ENCODE results near the gene CPE. TPM values are rescaled to one million over a fixed set of nuclear protein-coding genes. Genes with fewer than 3 reads are reported as not detected.

The CPE gene
- total and polyA plus RNA-seq, 2 of the 4 experiments (the other 2 are of a cell fraction) = 3.6 to 13.5 TPM

DNA sequence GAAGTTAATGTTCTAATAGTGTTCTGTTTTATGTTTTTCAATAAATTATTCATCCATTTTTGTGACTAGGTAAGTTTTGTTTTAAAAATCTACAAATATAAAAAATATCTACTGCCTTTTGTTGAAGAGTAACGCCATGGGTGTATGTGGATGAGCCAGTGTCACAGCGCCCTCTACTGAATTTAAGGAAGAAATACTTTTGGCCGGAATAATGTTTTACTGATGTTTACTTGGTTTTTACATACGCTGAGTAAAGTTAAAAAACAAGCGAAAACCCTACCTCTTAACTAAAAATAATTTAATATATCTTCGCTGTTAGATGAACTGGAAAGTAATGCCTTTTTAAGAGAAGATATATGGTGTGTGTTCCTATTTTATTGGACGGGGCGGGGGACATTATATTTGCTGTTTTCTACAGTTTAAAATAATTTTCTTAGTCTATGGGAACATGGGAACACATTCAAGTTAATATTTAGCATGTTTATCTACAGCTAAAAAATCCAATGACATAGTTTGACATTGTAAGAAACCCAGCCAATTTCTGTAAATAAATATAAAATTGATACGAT, 86.1 kb downstream of the CPE start:
- Histone ChIP-seq H2BK15ac (ENCODE audit: low read depth, low read length) (no peak overlapping the region), H3K4me2 (ENCODE audit: low read depth, low read length) (no peak overlapping the region), H2AK9ac (replicated peaks; ENCODE audit: low read depth, low read length, poor library complexity) (no peak overlapping the region), H3K9me1 (ENCODE audit: insufficient read depth, low read length) (no peaks in the 10 kb centered on the region), H4K91ac (ENCODE audit: insufficient read depth, low read depth, low read length) (no peak overlapping the region), H3K4me1 (ENCODE audit: control insufficient read depth, insufficient read depth, low read length) (no peaks in the 10 kb centered on the region; the same call in 1 of the 2 replicates), H3K23ac (ENCODE audit: low read depth, low read length) (no peak overlapping the region), H4K5ac (ENCODE audit: low read depth, low read length) (no peak overlapping the region), H2AK5ac (ENCODE audit: low read depth, low read length) (no peak overlapping the region), H3K9me3 (ENCODE audit: control insufficient read depth, insufficient read depth, low read length) (no peaks in the 10 kb centered on the region), H3K27ac (ENCODE audit: insufficient read depth, low read length) (no peak overlapping the region), H3K27me3 (ENCODE audit: control insufficient read depth, insufficient read depth, low read length) (no peaks in the 10 kb centered on the region), H3K14ac (replicated peaks; ENCODE audit: low read depth, low read length) (no peak overlapping the region), H3K79me1 (ENCODE audit: low read depth in 1 of 2, low read length in 2 of 2) (no peaks in the 10 kb centered on the region), H4K20me1 (ENCODE audit: insufficient read depth, low read length) (no peaks in the 10 kb centered on the region), H3K56ac (ENCODE audit: extremely low read depth, insufficient read depth, low read length) (no peak overlapping the region), H2AFZ (replicated peaks; ENCODE audit: low read length, poor library complexity) (no peak overlapping the region), H3K4ac (ENCODE audit: low read depth, low read length) (no peak overlapping the region), H4K8ac (ENCODE audit: low read depth in 2 of 2, low read length in 2 of 2) (no peak overlapping the region), H3K4me3 (ENCODE audit: insufficient read depth, low read depth, low read length) (no peak overlapping the region), H2BK20ac (ENCODE audit: low read depth, low read length) (no peak overlapping the region), H2BK5ac (ENCODE audit: low read depth, low read length, poor library complexity, severe bottlenecking) (no peak overlapping the region), H3K9ac (ENCODE audit: low read depth, low read length) (no peak overlapping the region), H2BK120ac (ENCODE audit: low read depth, low read length) (no peak overlapping the region), H3K36me3 (ENCODE audit: control insufficient read depth, insufficient read depth, low read length) (no peaks in the 10 kb centered on the region), H3K18ac (ENCODE audit: low read depth, low read length) (no peak overlapping the region)
- TF ChIP-seq FOS (IDR thresholded peaks at IDR 0.05; ENCODE audit: low read depth, low read length) = no peak
- peak; percentile 92 for TF ChIP-seq RAD21 (IDR thresholded peaks at IDR 0.05; ENCODE audit: low read length)
- TF ChIP-seq SMC3 (IDR thresholded peaks at IDR 0.05; ENCODE audit: low read depth, low read length) = peak; percentile 91
- TF ChIP-seq, protein P1, sequence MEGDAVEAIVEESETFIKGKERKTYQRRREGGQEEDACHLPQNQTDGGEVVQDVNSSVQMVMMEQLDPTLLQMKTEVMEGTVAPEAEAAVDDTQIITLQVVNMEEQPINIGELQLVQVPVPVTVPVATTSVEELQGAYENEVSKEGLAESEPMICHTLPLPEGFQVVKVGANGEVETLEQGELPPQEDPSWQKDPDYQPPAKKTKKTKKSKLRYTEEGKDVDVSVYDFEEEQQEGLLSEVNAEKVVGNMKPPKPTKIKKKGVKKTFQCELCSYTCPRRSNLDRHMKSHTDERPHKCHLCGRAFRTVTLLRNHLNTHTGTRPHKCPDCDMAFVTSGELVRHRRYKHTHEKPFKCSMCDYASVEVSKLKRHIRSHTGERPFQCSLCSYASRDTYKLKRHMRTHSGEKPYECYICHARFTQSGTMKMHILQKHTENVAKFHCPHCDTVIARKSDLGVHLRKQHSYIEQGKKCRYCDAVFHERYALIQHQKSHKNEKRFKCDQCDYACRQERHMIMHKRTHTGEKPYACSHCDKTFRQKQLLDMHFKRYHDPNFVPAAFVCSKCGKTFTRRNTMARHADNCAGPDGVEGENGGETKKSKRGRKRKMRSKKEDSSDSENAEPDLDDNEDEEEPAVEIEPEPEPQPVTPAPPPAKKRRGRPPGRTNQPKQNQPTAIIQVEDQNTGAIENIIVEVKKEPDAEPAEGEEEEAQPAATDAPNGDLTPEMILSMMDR (conservative IDR thresholded peaks at IDR 0.05; ENCODE audit: low read depth, low read length) = peak; percentile 88
- ChIA-PET CTCF (interaction anchor here (1.1 to 1.5 kb wide), 2 partner anchors 334 to 352 kb away, joined by 3 to 6 read pairs; partner anchors contain the start of gene TMEM192), POLR2A (ENCODE audit: unreplicated experiment) (no interaction called here)
- dilution Hi-C loops (cut with HindIII; ENCODE audit: low sequenced_read_pairs, unreplicated experiment) (loop anchor here (25.0 kb wide), 1 partner anchor 328 kb away; no protein-coding TSS in a partner anchor), in situ Hi-C loops (cut with MboI; ENCODE audit: low sequenced_read_pairs) (loop anchor here (5.0 kb wide), 2 partner anchors 108 to 333 kb away; no protein-coding TSS in a partner anchor), intact Hi-C loops (cut with micrococcal nuclease) (loop anchor here (1.0 to 5.0 kb wide), 3 partner anchors 109 to 353 kb away; partner anchors contain the start of gene TMEM192)
- no CpG with 5 or more reads among the region's 9 CpGs for WGBS, 2 experiments (ENCODE audit: extremely low coverage in 2 of 2, insufficient read length in 1 of 2)
- BruUV-seq (replicated peaks) = no TSS peak
- DNase-seq (peak; percentile 48), ATAC-seq (ENCODE audit: low read depth) (peak; percentile 53)
